ENCODE results near the gene PDZD4. TPM values are rescaled to one million over a fixed set of nuclear protein-coding genes. Genes with fewer than 3 reads are reported as not detected.

Gene PDZD4
- total and polyA plus RNA-seq, 9 of the 15 experiments (the other 6 are each of a cell fraction or from before 2014, with no cell fraction given): 0.05 to 0.38 (median 0.07) TPM; not detected in 5

DNA sequence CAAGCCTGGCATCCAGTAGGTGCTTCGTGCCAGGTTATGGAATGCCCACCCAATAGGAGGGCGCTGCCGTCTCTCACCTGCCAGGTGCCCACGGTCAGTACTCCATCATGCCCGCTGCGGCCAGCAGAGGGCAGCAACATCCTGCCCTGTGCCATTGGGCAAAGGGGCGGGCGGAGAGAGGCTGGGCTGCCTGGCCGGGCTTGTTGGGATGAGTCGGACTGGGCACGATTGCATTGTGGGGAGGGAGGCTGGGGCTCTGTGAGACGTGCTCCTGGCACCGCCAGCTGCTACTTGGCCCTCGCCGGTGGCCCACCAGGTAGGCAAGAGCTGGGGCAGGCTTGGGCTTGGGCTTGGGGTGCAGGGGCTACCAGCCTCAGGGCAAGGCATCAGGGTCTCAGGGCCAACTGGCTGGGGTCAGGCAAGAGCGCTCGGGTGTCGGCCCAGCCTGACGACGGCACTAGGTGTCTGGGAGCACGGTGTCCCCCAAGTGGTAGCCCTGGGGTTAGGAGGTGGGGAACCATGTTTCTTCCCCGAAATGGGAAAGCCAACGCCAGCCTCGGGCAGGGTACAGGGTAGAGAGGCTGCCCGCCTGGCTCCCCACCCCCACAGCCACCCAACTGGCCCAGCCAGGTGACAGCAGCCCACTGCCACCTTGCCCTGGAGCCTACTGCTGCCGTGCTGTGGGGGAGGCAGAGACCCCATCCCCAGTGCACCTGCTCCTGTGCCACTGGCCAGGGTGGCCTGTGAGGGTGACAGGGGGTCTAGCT lies 66.2 kb downstream of the PDZD4 start, which contains the start of gene PLXNB3 (continued):
- TF ChIP-seq RBM25 (IDR thresholded peaks at IDR 0.05; ENCODE audit: low read depth, low read length, severe bottlenecking) (no peak), ERF (CRISPR knock-in tag; IDR thresholded peaks at IDR 0.05) (0 out of 2 replicates have a peak, but pooled peaks have one; percentile 44), SMC3 (conservative IDR thresholded peaks at IDR 0.05; ENCODE audit: insufficient read depth, low read depth, low read length) (peak; percentile 73), ZNF347 (CRISPR knock-in tag; IDR thresholded peaks at IDR 0.05; ENCODE audit: low read depth) (no peak), RAD21 (CRISPR knock-in tag; conservative IDR thresholded peaks at IDR 0.05 in 1 of 2, IDR thresholded peaks at IDR 0.05 in 1 of 2) (peak; percentile 60 to 80), FOXM1 (IDR thresholded peaks at IDR 0.05; ENCODE audit: low read depth) (no peak), FOXM1 (CRISPR knock-in tag; IDR thresholded peaks at IDR 0.05; ENCODE audit: low read depth) (no peak), TEAD1 (CRISPR knock-in tag; IDR thresholded peaks at IDR 0.05) (no peak), BHLHE40 (IDR thresholded peaks at IDR 0.05; ENCODE audit: low read length) (0 out of 2 replicates have a peak, but pooled peaks have one; percentile 19), SRSF3 (IDR thresholded peaks at IDR 0.05; ENCODE audit: insufficient read depth, low read length) (no peak), ZNF354B (CRISPR knock-in tag; IDR thresholded peaks at IDR 0.05) (no peak), NFE2L1 (tag; IDR thresholded peaks at IDR 0.05; ENCODE audit: borderline replicate concordance, low read depth) (no peak), MTF1 (CRISPR knock-in tag; IDR thresholded peaks at IDR 0.05; ENCODE audit: borderline replicate concordance) (no peak), NR2C1 (IDR thresholded peaks at IDR 0.05) (no peak), NR2C1 (tag; IDR thresholded peaks at IDR 0.05) (no peak), BMI1 (IDR thresholded peaks at IDR 0.05; ENCODE audit: low read length) (no peak), MAZ (CRISPR knock-in tag; conservative IDR thresholded peaks at IDR 0.05 in 1 of 2, IDR thresholded peaks at IDR 0.05 in 1 of 2) (peak; percentile 17 to 51; a peak in 1 of 4 replicates), RBM17 (IDR thresholded peaks at IDR 0.05; ENCODE audit: borderline replicate concordance, low read depth, low read length) (no peak), MTA3 (IDR thresholded peaks at IDR 0.05; ENCODE audit: borderline replicate concordance) (0 out of 2 replicates have a peak, but pooled peaks have one; percentile 40), FUS (optimal IDR thresholded peaks at IDR 0.05; ENCODE audit: low read depth, low read length) (no peak)
- TF ChIP-seq, protein P1, sequence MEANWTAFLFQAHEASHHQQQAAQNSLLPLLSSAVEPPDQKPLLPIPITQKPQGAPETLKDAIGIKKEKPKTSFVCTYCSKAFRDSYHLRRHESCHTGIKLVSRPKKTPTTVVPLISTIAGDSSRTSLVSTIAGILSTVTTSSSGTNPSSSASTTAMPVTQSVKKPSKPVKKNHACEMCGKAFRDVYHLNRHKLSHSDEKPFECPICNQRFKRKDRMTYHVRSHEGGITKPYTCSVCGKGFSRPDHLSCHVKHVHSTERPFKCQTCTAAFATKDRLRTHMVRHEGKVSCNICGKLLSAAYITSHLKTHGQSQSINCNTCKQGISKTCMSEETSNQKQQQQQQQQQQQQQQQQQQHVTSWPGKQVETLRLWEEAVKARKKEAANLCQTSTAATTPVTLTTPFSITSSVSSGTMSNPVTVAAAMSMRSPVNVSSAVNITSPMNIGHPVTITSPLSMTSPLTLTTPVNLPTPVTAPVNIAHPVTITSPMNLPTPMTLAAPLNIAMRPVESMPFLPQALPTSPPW (CRISPR knock-in tag; IDR thresholded peaks at IDR 0.05): peak; percentile 55
- TF ChIP-seq, protein P2, sequence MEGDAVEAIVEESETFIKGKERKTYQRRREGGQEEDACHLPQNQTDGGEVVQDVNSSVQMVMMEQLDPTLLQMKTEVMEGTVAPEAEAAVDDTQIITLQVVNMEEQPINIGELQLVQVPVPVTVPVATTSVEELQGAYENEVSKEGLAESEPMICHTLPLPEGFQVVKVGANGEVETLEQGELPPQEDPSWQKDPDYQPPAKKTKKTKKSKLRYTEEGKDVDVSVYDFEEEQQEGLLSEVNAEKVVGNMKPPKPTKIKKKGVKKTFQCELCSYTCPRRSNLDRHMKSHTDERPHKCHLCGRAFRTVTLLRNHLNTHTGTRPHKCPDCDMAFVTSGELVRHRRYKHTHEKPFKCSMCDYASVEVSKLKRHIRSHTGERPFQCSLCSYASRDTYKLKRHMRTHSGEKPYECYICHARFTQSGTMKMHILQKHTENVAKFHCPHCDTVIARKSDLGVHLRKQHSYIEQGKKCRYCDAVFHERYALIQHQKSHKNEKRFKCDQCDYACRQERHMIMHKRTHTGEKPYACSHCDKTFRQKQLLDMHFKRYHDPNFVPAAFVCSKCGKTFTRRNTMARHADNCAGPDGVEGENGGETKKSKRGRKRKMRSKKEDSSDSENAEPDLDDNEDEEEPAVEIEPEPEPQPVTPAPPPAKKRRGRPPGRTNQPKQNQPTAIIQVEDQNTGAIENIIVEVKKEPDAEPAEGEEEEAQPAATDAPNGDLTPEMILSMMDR (IDR thresholded peaks at IDR 0.05 in 2 of 3, conservative IDR thresholded peaks at IDR 0.05 in 1 of 3; ENCODE audit: insufficient read depth in 2 of 3, low read depth in 1 of 3, low read length in 3 of 3): peak; percentile 70 to 81 (median 75)
- TF ChIP-seq, protein P3, sequence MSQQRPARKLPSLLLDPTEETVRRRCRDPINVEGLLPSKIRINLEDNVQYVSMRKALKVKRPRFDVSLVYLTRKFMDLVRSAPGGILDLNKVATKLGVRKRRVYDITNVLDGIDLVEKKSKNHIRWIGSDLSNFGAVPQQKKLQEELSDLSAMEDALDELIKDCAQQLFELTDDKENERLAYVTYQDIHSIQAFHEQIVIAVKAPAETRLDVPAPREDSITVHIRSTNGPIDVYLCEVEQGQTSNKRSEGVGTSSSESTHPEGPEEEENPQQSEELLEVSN (IDR thresholded peaks at IDR 0.05; ENCODE audit: borderline replicate concordance in 1 of 2, extremely low read depth in 1 of 2, insufficient read depth in 1 of 2, insufficient read length in 1 of 2, low read depth in 1 of 2, low read length in 1 of 2, poor library complexity in 1 of 2, severe bottlenecking in 1 of 2): no peak

Measured in K562 (cell line).